GM12865 (cell line): ENCODE results near the gene TMEM212.
"Not testable (repeated sequence)": the region's sequence is repeated elsewhere in the genome, so short reads cannot be mapped to it uniquely, and the experiment has no call there.

ENCODE experiments used
- DNase-seq: peaks from one replicate; pipeline ENCODE4 v3.0.0; 2010; ENCODE audit warnings: low read depth
- H3K4me3 ChIP-seq: 2 replicates; pipeline ENCODE4 v1.5.1; 2011; ENCODE audit warnings: mild to moderate bottlenecking, low read depth, low read length, control low read depth
- CTCF ChIP-seq: IDR thresholded peaks from 2 replicates; pipeline ENCODE4 v1.5.1; 2011; ENCODE audit warnings: low read length, control low read depth, low read depth, inconsistent platforms; ENCODE audit not compliant: insufficient read depth; ENCODE audit errors: missing control alignments

The TMEM212 gene

GRCh38 chr3:171900446-171900845 lies 57.3 kb downstream of the TMEM212 start:
- TF ChIP-seq CTCF = no peak
- H3K4me3 ChIP-seq = no peak overlapping the region
- DNase-seq = no peak

- no peak for DNase-seq
- TF ChIP-seq CTCF = no peak
- no peak overlapping the region for H3K4me3 ChIP-seq
These were observed 58.6 kb downstream of the TMEM212 start for GRCh38 chr3:171901615-171902312.

- TF ChIP-seq CTCF = no peak
- no peak for DNase-seq
- H3K4me3 ChIP-seq = no peak overlapping the region
These were observed 61.7 kb downstream of the TMEM212 start for GRCh38 chr3:171904829-171905228.

GRCh38 chr3:171906503-171906902 lies 63.4 kb downstream of the TMEM212 start:
- not testable (repeated sequence) for DNase-seq, H3K4me3 ChIP-seq

GRCh38 chr3:171906951-171907676 lies 64.0 kb downstream of the TMEM212 start:
- no peak overlapping the region for H3K4me3 ChIP-seq
- no peak for DNase-seq
- TF ChIP-seq CTCF = no peak

- TF ChIP-seq CTCF = no peak
- DNase-seq = no peak
- H3K4me3 ChIP-seq = no peak overlapping the region
These were observed 64.6 kb downstream of the TMEM212 start for GRCh38 chr3:171907761-171908160.

- no peak overlapping the region for H3K4me3 ChIP-seq
- no peak for TF ChIP-seq CTCF
These were observed 65.6 kb downstream of the TMEM212 start for GRCh38 chr3:171908731-171909130.

More at GRCh38 chr3:171908731-171909130, 65.6 kb downstream of the TMEM212 start:
- DNase-seq = no peak
